Psoas muscle (tissue), 8 donors: ENCODE results near the gene MOB3B. TPM values are rescaled to one million over a fixed set of nuclear protein-coding genes. Genes with fewer than 3 reads are reported as not detected.

Experiments used
- ATAC-seq, 4 donors: fragments of 200-7000 bp; cut with Tn5 transposase; one replicate each; pipeline ENCODE4 v1.9.1; 2020; ENCODE audit warnings: moderate library complexity in 3 of 4, mild to moderate bottlenecking in 2 of 4
- DNase-seq, 2 donors: peaks; one replicate each; pipeline ENCODE4 v3.0.0-alpha.2; 2020
- H3K27ac ChIP-seq: fragments of 200-600 bp; one replicate; pipeline ENCODE4 v1.8.0; 2022
- H3K27me3 ChIP-seq, 3 donors: fragments of 200-600 bp in 1 of 3; one replicate each; pipeline versions ENCODE4 v1.6.1 to v1.8.0; 2013 to 2022; ENCODE audit warnings: low read length in 2 of 3, mild to moderate bottlenecking in 2 of 3, moderate library complexity in 1 of 3; ENCODE audit not compliant: insufficient read depth in 3 of 3
- H3K36me3 ChIP-seq, 2 donors: fragments of 200-600 bp in 1 of 2; one replicate each; pipeline versions ENCODE4 v1.6.1 to v1.8.0; 2013 to 2022; ENCODE audit warnings: low read depth in 1 of 2, mild to moderate bottlenecking in 1 of 2, moderate library complexity in 1 of 2; ENCODE audit not compliant: insufficient read depth in 1 of 2
- H3K4me1 ChIP-seq: fragments of 200-600 bp; one replicate; pipeline ENCODE4 v1.8.0; 2022
- H3K4me3 ChIP-seq: fragments of 200-600 bp; one replicate; pipeline ENCODE4 v1.8.0; 2022; ENCODE audit warnings: mild to moderate bottlenecking
- H3K9me3 ChIP-seq: fragments of 200-600 bp; one replicate; pipeline ENCODE4 v1.8.0; 2022
- WGBS, 3 donors: extraction: QIAGEN DNeasy Blood & Tissue Kit; methylation state at CpG; one replicate each; pipeline versions ENCODE4 v1.1.6 to v1.1.7; 2013; 5-methylcytosine and 5-hydroxymethylcytosine counted together
- intact Hi-C, 2 donors: fragments of 100-400 bp; cut with DNase I; formaldehyde crosslinking; loops; one replicate each; pipeline versions ENCODE4 v1.11.0 to v1.14.2; 2022
- polyA plus RNA-seq, 3 donors: library from polyadenylated mRNA; stranded (reverse); fragments of 200-250 nt; gene quantifications; one replicate each; pipeline ENCODE4 v1.2.3, GENCODE V29; 2013
- total RNA-seq, 4 donors: library from RNA; stranded (reverse); fragmentation: NEBNext Ultra II Directional in 2 of 4; extraction: Animal tissue kit (Norgen Biotek cat#: 25700) in 2 of 4; gene quantifications; one replicate each; pipeline versions ENCODE4 v1.2.1 to v1.2.4, GENCODE V29; 2021 to 2023
- TF ChIP-seq, protein P1 (sequence below): fragments of 200-600 bp; IDR thresholded peaks from one replicate; pipeline ENCODE4 v1.8.0; 2022; ENCODE audit warnings: antibody characterized with exemption
- donor health status: healthy with polysubstance abuse.
- donor health status: DM: no; HTN: no; CAD: no; lungs with moderate emphysema.
- donor health status: Bipolar disorder and iron deficiency.
- donor health status: healthy.
- donor health status: DM: yes; HTN: yes; CAD: no.
- donor health status: DM: no; HTN: no; CAD: no.
- donor health status: DM: no; HTN: no; CAD: no.
- donor health status: DM: yes; HTN: yes; CAD: no.

Gene MOB3B
- total and polyA plus RNA-seq, 7 donors = 0.57 to 4.5 (median 1.8) TPM

DNA sequence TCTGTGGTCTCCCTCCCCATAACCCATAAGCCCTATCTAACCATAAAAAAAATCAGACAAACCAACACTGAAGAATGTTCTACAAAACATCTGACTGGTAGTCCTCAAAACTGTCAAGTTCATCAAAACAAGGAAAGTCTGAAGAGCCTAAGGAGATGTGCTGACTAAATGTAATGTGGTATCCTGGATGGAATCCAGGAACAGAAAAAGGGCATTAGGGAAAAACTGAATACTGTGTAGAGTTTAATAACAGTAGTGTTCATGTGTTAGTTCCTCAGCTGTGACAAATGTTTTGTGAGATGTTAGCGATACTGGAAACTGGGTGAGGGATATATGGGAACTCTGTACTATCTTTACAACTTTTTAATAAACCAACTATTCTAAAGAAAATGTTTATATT, 157.0 kb downstream of the MOB3B start:
- Histone ChIP-seq H3K27ac (no peak overlapping the region), H3K4me1 (peaks cover 48% of the 10 kb centered on the region), H3K27me3 (no peaks in the 10 kb centered on the region), H3K36me3 (no peaks in the 10 kb centered on the region), H3K9me3 (no peaks in the 10 kb centered on the region), H3K4me3 (no peak overlapping the region)
- WGBS, 3 donors = 79 to 96% (median 86%) methylated on average over 1 of the region's 1 CpG
- ATAC-seq (no peak), DNase-seq (no peak)
- TF ChIP-seq, protein P1, sequence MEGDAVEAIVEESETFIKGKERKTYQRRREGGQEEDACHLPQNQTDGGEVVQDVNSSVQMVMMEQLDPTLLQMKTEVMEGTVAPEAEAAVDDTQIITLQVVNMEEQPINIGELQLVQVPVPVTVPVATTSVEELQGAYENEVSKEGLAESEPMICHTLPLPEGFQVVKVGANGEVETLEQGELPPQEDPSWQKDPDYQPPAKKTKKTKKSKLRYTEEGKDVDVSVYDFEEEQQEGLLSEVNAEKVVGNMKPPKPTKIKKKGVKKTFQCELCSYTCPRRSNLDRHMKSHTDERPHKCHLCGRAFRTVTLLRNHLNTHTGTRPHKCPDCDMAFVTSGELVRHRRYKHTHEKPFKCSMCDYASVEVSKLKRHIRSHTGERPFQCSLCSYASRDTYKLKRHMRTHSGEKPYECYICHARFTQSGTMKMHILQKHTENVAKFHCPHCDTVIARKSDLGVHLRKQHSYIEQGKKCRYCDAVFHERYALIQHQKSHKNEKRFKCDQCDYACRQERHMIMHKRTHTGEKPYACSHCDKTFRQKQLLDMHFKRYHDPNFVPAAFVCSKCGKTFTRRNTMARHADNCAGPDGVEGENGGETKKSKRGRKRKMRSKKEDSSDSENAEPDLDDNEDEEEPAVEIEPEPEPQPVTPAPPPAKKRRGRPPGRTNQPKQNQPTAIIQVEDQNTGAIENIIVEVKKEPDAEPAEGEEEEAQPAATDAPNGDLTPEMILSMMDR = no peak
- intact Hi-C loops = loop anchor here in 1 of 2 donors (5.0 kb wide), 2 partner anchors 35 to 55 kb away; no protein-coding TSS in a partner anchor

- no peaks in the 10 kb centered on the region for H3K27me3 ChIP-seq
- peak; percentile 79 to 88 (median 86) for ATAC-seq
- TF ChIP-seq, protein P1 = no peak
- peaks cover 48% of the 10 kb centered on the region for H3K4me1 ChIP-seq
- H3K9me3 ChIP-seq = no peaks in the 10 kb centered on the region
- H3K36me3 ChIP-seq = no peaks in the 10 kb centered on the region
- intact Hi-C loops = loop anchor here in 1 of 2 donors (5.0 kb wide), 2 partner anchors 34 to 56 kb away; no protein-coding TSS in a partner anchor
- DNase-seq = no peak
- peak overlapping the region; percentile 50 for H3K4me3 ChIP-seq
- WGBS, 3 donors = 35 to 46% (median 36%) methylated on average over 5 of the region's 5 CpGs
- peak overlapping the region; percentile 34 for H3K27ac ChIP-seq
Measured at GRCh38 chr9:27371382-27371781, 158.2 kb downstream of the MOB3B start.

- TF ChIP-seq, protein P1 = no peak
- H3K27me3 ChIP-seq = no peaks in the 10 kb centered on the region
- 83 to 91% (median 87%) methylated on average over 5 of the region's 5 CpGs for WGBS, 3 donors
- intact Hi-C loops = no loop called here
- H3K9me3 ChIP-seq = no peaks in the 10 kb centered on the region
- peaks cover 50% of the 10 kb centered on the region for H3K4me1 ChIP-seq
- no peak for DNase-seq
- H3K36me3 ChIP-seq = no peaks in the 10 kb centered on the region
- no peak for ATAC-seq
- H3K27ac ChIP-seq = no peak overlapping the region
- H3K4me3 ChIP-seq = no peak overlapping the region
Measured at GRCh38 chr9:27369591-27369990, 160.0 kb downstream of the MOB3B start.

- Histone ChIP-seq H3K27ac (no peak overlapping the region), H3K4me3 (no peak overlapping the region), H3K27me3 (no peaks in the 10 kb centered on the region), H3K36me3 (no peaks in the 10 kb centered on the region), H3K4me1 (peaks cover 47% of the 10 kb centered on the region), H3K9me3 (no peaks in the 10 kb centered on the region)
- intact Hi-C loops = no loop called here
- peak in 1 of 2 donors; percentile 61 for DNase-seq
- TF ChIP-seq, protein P1 = no peak
- peak in 2 of 4 donors; percentile 11 to 31 for ATAC-seq
- WGBS, 3 donors = 38 to 58% (median 40%) methylated on average over 7 of the region's 7 CpGs
Measured at GRCh38 chr9:27368316-27368985, 161.2 kb downstream of the MOB3B start.
